GM19035 (cell line): ENCODE results near the gene ECT2L.
"Not testable (repeated sequence)": the region's sequence is repeated elsewhere in the genome, so short reads cannot be mapped to it uniquely, and the experiment has no call there.

Experiments used
- ATAC-seq: cut with Tn5 transposase; IDR thresholded peaks from one replicate; pipeline ENCODE4 v1.9.1; 2021; ENCODE audit not compliant: unreplicated experiment

ECT2L gene

GRCh38 chr6:138926579-138926978, 130.7 kb downstream of the ECT2L start:
- no peak for ATAC-seq

GRCh38 chr6:138931660-138932059, 135.8 kb downstream of the ECT2L start:
- no peak for ATAC-seq

- ATAC-seq, result not testable (repeated sequence)
Measured at GRCh38 chr6:138936873-138937272, 141.0 kb downstream of the ECT2L start.

- ATAC-seq, result no peak
Measured at GRCh38 chr6:138943089-138943625, 147.3 kb downstream of the ECT2L start.

GRCh38 chr6:138944412-138944811, 148.5 kb downstream of the ECT2L start:
- ATAC-seq, result no peak

- no peak for ATAC-seq
Measured at GRCh38 chr6:138945354-138945753, 149.5 kb downstream of the ECT2L start.

GRCh38 chr6:138948004-138948403, 152.1 kb downstream of the ECT2L start:
- ATAC-seq, result no peak

- ATAC-seq, result no peak
Measured at GRCh38 chr6:138948546-138949179, 152.8 kb downstream of the ECT2L start.

- no peak for ATAC-seq
Measured at GRCh38 chr6:138953451-138953850, 157.6 kb downstream of the ECT2L start.
